GM19468 (cell line): ENCODE results near the gene ZNF580.

ENCODE experiments used
- ATAC-seq: cut with Tn5 transposase; IDR thresholded peaks from one replicate; pipeline ENCODE4 v1.9.1; 2021; ENCODE audit warnings: mild to moderate bottlenecking, moderate library complexity, moderate number of reproducible peaks; ENCODE audit not compliant: unreplicated experiment; ENCODE audit errors: extremely low read depth

Gene ZNF580

GRCh38 chr19:55688422-55689218 lies 47.8 kb downstream of the ZNF580 start:
- ATAC-seq: no peak

- no peak for ATAC-seq
Observed at GRCh38 chr19:55689411-55690108, 48.8 kb downstream of the ZNF580 start.

DNA sequence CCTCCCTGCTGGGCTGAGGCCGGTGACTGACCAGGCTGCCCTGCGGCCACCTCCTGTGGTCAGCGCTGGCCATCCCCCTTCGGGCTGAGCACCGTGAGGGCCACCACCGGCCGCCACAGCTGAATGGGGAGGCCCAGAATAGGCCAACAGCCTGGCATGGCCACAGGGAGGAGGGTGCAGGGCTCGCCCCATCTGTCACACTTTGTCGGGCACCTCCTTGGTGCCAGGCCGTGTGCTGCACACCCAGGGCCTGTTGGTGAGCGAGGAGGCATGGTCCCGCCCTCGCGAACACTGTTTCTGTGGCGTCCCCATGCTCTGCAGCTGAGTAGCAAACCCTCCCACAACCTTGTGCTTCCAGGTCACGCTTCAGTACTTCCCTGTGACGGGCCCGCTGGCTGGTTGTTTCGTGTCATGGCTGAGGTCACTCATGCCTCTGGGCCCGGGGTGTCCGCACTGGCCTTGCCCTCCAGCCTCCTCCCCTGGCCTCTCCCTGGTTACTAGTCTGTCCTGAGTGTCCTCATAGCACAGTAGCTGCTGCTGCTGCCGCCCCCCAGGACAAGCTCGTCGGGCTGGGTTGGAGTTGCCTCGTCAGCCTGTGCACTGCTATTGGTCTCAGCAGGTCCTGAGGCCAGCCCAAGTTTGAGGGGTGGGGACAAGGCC lies 49.4 kb downstream of the ZNF580 start:
- no peak for ATAC-seq

DNA sequence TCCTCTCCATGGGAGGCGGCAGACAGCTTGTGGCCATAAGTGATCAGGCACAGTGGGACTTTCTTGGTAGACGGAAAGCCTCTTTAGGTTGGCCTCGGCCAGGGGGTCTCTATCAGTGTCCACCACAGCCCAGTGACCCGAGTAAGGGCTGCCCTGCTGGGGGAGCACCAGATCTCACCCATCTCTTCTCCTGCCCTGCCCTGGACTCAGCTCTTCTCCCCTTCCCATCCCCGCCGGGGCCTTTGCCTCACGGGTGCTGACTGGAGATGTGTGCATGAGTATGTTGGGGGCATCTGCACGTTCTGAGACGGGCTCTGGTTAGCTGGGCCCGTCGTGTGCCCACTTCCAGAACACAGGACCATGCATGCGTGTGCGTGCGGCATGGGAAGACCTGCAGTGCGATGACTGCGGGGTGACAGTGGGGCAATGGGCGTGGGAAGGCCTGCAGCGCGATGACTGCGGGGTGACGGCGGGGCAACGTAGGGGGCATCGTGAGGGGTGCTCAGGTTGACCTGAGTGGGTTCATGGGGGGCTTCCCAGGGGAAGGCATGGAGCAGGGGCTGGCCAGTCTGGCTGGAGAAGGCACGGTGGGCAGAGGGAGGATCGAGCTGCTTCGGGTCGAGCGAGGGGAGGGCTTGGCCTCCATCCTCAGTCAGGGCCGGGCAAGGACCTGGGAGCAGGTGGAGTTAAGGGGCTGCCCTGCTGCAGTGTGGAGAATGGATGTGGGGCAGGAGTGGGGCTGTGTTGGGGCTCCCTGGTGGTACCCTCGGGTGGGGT lies 50.2 kb downstream of the ZNF580 start:
- no peak for ATAC-seq

DNA sequence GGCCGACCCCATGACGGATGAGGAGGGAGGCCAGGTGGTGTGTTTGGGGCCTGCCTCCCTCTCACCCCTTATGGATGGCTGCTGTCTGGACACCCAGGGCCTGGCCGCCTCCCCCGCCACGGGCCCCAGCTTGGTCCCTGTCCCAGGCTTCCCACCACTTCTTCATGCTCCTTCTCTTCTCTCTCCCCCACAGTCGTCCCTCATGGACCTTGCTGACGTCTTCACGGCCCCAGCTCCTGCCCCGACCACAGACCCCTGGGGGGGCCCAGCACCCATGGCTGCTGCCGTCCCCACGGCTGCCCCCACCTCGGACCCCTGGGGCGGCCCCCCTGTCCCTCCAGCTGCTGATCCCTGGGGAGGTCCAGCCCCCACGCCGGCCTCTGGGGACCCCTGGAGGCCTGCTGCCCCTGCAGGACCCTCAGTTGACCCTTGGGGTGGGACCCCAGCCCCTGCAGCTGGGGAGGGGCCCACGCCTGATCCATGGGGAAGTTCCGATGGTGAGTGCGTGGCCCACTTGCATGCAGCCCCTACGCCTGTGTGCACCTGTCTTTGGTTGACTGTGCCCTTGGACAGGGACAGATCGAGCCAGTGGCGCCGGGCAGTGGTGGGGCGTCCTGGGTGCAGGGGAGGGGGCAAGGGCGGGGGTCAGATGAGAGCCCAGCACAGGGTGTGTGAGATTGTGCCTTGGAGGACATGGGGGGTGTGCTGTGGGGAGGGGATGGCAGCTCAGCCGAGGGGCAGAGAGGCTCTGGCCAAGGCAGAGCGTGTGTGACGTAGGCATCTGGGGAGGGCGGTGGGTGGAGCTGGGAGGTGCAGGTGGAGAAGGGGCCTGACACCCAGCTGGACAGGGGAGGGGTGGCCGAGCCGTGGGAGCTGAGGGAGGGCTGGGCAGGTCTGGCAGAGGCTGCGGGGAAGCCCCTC lies 51.0 kb downstream of the ZNF580 start:
- no peak for ATAC-seq

GRCh38 chr19:55692681-55693081 lies 51.9 kb downstream of the ZNF580 start:
- ATAC-seq: no peak
